Measurements from ENCODE around the gene SRRM5. TPM values are rescaled to one million over a fixed set of nuclear protein-coding genes. Genes with fewer than 3 reads are reported as not detected.

Gene SRRM5, protein sequence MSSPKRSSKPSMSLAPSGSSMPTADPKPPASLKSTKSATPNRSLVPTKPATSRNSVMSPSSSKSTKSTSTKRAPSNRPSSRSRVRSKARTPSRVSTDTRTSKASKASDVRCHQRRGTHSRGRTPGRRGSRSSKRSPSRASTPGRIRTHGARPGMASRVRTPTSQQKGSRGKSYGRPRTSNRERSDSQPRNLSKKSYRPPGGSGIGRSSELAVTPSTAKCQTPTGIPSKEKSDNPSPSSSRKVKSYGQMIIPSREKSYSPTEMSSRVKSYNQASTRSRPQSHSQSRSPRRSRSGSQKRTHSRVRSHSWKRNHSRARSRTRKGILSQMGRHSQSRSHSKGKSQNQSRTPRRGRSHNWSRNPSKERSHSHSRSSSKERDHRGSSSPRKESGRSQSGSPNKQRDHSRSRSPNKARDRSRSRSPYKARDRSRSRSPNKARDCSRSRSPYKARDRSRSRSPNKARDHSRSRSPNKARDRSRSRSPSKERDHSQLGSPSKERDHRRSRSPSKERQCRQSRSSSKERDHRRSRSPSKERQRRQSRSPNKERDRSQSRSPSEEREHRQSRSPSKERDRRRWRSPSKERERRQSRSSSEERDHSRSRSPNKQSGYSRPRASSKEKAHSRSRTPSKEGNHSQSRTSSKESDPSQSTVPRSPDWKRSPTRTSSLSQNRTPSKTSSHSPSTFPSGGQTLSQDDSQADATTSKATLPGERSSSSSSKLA
- polyA plus RNA-seq (2013, experiment 1 of 2) = 0.08 TPM
- 0.08 TPM for polyA plus RNA-seq (2013, experiment 2 of 2)

DNA sequence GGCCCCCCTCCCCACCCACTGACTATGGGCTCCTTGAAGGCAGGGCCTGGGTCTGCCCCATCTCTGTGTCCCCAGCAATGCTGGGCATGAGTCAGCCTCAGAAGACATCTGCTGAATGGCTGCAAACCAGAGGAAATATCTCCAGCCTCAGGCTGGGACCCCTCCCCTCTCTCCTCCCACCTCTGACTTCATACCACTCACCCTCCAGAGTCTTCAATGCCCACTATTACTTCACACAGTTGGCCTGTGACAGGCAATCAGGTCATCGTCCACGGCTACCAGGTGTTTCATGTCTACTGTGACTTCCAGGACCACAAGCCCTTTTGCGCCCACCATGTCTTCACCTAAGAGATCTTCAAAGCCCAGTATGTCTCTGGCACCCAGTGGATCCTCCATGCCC is at the start of gene SRRM5:
Gene SRRM5, plus strand, starts transcription at position 301 of the 400 bp plus-strand sequence. Its CDS starts 34 bp downstream, at position 335.
- Histone ChIP-seq H3K27me3 (ENCODE audit: insufficient read depth, low read length, poor library complexity) (no peaks in the 10 kb centered on the region), H3K4me3 (ENCODE audit: low read length) (no peak within 1 kb of the TSS), H3K36me3 (ENCODE audit: control insufficient read depth, insufficient read depth, low read length) (no peaks in the 10 kb centered on the region), H3K79me1 (ENCODE audit: low read length) (peaks cover 1% of the 10 kb centered on the region), H3K4me2 (ENCODE audit: low read length) (no peak within 1 kb of the TSS), H4K8ac (ENCODE audit: low read depth, low read length) (no peak within 1 kb of the TSS), H3K56ac (ENCODE audit: low read length) (no peak within 1 kb of the TSS), H3K9ac (ENCODE audit: low read length) (no peak within 1 kb of the TSS), H2AK5ac (ENCODE audit: low read length) (no peak within 1 kb of the TSS), H2BK15ac (replicated peaks; ENCODE audit: low read depth) (no peak within 1 kb of the TSS), H3K18ac (ENCODE audit: low read length) (no peak within 1 kb of the TSS), H2BK5ac (ENCODE audit: low read length) (no peak within 1 kb of the TSS), H3K27ac (ENCODE audit: low read depth, low read length) (no peak within 1 kb of the TSS), H3K4me1 (ENCODE audit: control insufficient read depth, low read depth, low read length) (no peaks in the 10 kb centered on the region), H2BK120ac (ENCODE audit: low read depth, low read length) (no peak within 1 kb of the TSS), H3K23ac (ENCODE audit: low read length) (no peak within 1 kb of the TSS), H3K4ac (ENCODE audit: low read depth, low read length) (no peak within 1 kb of the TSS), H4K5ac (ENCODE audit: low read length) (no peak within 1 kb of the TSS), H3K79me2 (ENCODE audit: control insufficient read depth, insufficient read depth, low read length) (no peaks in the 10 kb centered on the region)
- no CpG with 5 or more reads among the region's 3 CpGs for WGBS (ENCODE audit: extremely low coverage, insufficient coverage, low lambda C conversion rate)
- no peak for DNase-seq

DNA sequence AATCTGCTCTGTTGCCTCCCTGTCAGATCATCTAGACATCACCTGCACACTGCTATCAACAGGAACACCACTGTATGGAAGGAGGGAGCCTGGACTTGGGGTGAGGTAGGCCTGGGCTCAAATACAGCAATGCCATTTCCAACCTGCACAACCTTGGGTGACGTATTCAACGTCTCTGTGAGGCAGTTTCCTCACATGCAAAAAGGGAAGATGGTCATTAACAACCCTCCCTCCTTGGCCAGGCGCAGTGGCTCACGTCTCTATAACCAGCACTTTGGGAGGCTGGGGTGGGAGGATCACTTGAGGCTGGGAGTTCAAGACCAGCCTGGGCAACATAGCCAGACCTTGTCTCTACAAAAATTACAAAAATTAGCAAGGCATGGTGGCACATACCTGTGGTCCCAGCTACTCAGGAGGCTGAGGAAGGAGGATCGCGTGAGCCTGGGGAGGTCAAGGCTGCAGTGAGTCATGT is 49.6 kb upstream of the SRRM5 start:
- Histone ChIP-seq H3K4me1 (ENCODE audit: control insufficient read depth, low read depth, low read length) (no peaks in the 10 kb centered on the region), H3K23ac (ENCODE audit: low read length) (no peak overlapping the region), H3K18ac (ENCODE audit: low read length) (no peak overlapping the region), H2BK15ac (replicated peaks; ENCODE audit: low read depth) (no peak overlapping the region), H3K27ac (ENCODE audit: low read depth, low read length) (no peak overlapping the region), H3K4ac (ENCODE audit: low read depth, low read length) (no peak overlapping the region), H3K9ac (ENCODE audit: low read length) (no peak overlapping the region), H4K5ac (ENCODE audit: low read length) (no peak overlapping the region), H3K79me1 (ENCODE audit: low read length) (no peaks in the 10 kb centered on the region), H3K79me2 (ENCODE audit: control insufficient read depth, insufficient read depth, low read length) (no peaks in the 10 kb centered on the region), H2BK5ac (ENCODE audit: low read length) (no peak overlapping the region), H3K36me3 (ENCODE audit: control insufficient read depth, insufficient read depth, low read length) (peaks cover 1% of the 10 kb centered on the region), H2BK120ac (ENCODE audit: low read depth, low read length) (no peak overlapping the region), H4K8ac (ENCODE audit: low read depth, low read length) (no peak overlapping the region), H3K4me2 (ENCODE audit: low read length) (no peak overlapping the region), H3K4me3 (ENCODE audit: low read length) (no peak overlapping the region), H3K27me3 (ENCODE audit: insufficient read depth, low read length, poor library complexity) (no peaks in the 10 kb centered on the region), H2AK5ac (ENCODE audit: low read length) (no peak overlapping the region), H3K56ac (ENCODE audit: low read length) (no peak overlapping the region)
- DNase-seq = no peak
- no CpG with 5 or more reads among the region's 6 CpGs for WGBS (ENCODE audit: extremely low coverage, insufficient coverage, low lambda C conversion rate)

DNA sequence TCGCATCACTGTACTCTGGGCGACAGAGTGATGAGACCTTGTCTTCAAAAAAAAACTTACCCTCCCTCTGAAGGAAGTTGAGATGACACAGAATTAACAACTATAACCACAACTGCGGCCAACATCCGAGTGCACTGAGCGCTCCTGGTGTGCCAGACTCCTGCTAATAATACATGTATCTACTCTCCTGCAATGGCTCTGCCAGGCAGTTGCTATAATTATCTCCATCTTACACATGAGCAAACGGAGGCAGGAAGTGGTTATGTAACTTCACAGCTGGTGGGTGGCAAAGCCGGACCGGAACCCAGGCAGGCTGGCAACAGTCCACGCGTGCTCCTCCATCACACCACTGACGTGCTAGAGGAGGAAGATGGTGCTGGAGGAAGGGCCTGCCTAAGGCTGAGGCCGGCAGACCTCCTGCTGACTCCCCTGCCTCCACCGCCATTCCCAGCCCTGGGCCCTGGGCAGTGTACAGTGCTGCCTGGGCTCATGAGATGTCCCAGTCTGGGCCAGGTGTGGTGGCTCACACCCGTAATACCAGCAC is 49.1 kb upstream of the SRRM5 start:
- no peak overlapping the region for H3K23ac ChIP-seq (ENCODE audit: low read length)
- no peak overlapping the region for H2AK5ac ChIP-seq (ENCODE audit: low read length)
- no peak overlapping the region for H2BK120ac ChIP-seq (ENCODE audit: low read depth, low read length)
- no peak overlapping the region for H3K27ac ChIP-seq (ENCODE audit: low read depth, low read length)
- H3K9ac ChIP-seq (ENCODE audit: low read length) = no peak overlapping the region
- no peaks in the 10 kb centered on the region for H3K4me1 ChIP-seq (ENCODE audit: control insufficient read depth, low read depth, low read length)
- WGBS (ENCODE audit: extremely low coverage, insufficient coverage, low lambda C conversion rate) = no CpG with 5 or more reads among the region's 14 CpGs
- H3K4me3 ChIP-seq (ENCODE audit: low read length) = no peak overlapping the region
- H3K4me2 ChIP-seq (ENCODE audit: low read length) = no peak overlapping the region
- no peak overlapping the region for H3K56ac ChIP-seq (ENCODE audit: low read length)
- no peak overlapping the region for H4K8ac ChIP-seq (ENCODE audit: low read depth, low read length)
- no peaks in the 10 kb centered on the region for H3K79me1 ChIP-seq (ENCODE audit: low read length)
- H3K79me2 ChIP-seq (ENCODE audit: control insufficient read depth, insufficient read depth, low read length) = no peaks in the 10 kb centered on the region
- H3K4ac ChIP-seq (ENCODE audit: low read depth, low read length) = no peak overlapping the region
- no peak overlapping the region for H4K5ac ChIP-seq (ENCODE audit: low read length)
- H3K36me3 ChIP-seq (ENCODE audit: control insufficient read depth, insufficient read depth, low read length) = peaks cover 1% of the 10 kb centered on the region
- no peak overlapping the region for H2BK5ac ChIP-seq (ENCODE audit: low read length)
- H2BK15ac ChIP-seq (replicated peaks; ENCODE audit: low read depth) = no peak overlapping the region
- DNase-seq = no peak
- no peaks in the 10 kb centered on the region for H3K27me3 ChIP-seq (ENCODE audit: insufficient read depth, low read length, poor library complexity)
- no peak overlapping the region for H3K18ac ChIP-seq (ENCODE audit: low read length)

DNA sequence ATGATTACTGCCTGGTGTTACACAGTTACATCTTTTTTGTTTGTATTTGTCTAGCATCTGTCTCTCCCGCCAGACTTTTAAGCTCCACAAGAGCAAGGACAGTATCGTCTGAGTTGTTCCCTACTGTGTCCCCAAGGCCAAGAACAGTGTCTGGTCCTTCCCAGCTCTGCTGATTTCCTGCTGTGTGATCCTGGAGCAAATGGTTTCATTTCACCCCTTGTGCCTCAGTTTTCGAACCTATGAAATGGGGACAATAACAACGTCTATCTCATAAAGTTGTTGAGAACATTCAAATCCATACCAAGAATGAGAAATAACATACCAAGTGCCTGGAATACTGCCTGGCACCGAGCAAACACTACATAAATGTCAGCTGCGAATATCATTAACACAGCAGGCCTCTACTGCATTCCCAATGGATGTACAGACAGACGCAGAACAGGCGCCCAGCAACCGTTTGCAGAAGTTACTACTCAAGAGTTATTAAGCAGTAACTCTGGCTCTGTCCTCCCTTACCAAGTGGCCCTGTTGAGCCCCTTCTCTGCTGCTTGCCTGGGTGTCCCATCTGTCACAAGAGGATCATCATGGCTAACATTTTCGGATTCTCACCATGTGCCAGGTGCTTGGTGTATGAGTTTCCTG is 48.0 kb upstream of the SRRM5 start:
- Histone ChIP-seq H4K8ac (ENCODE audit: low read depth, low read length) (no peak overlapping the region), H2BK5ac (ENCODE audit: low read length) (no peak overlapping the region), H4K5ac (ENCODE audit: low read length) (no peak overlapping the region), H3K4me2 (ENCODE audit: low read length) (no peak overlapping the region), H3K36me3 (ENCODE audit: control insufficient read depth, insufficient read depth, low read length) (peaks cover 1% of the 10 kb centered on the region), H3K56ac (ENCODE audit: low read length) (no peak overlapping the region), H3K23ac (ENCODE audit: low read length) (no peak overlapping the region), H3K79me1 (ENCODE audit: low read length) (no peaks in the 10 kb centered on the region), H2BK120ac (ENCODE audit: low read depth, low read length) (no peak overlapping the region), H3K9ac (ENCODE audit: low read length) (no peak overlapping the region), H3K4me1 (ENCODE audit: control insufficient read depth, low read depth, low read length) (no peaks in the 10 kb centered on the region), H3K79me2 (ENCODE audit: control insufficient read depth, insufficient read depth, low read length) (no peaks in the 10 kb centered on the region), H3K4me3 (ENCODE audit: low read length) (no peak overlapping the region), H3K4ac (ENCODE audit: low read depth, low read length) (no peak overlapping the region), H2AK5ac (ENCODE audit: low read length) (no peak overlapping the region), H3K27ac (ENCODE audit: low read depth, low read length) (no peak overlapping the region), H3K18ac (ENCODE audit: low read length) (no peak overlapping the region), H2BK15ac (replicated peaks; ENCODE audit: low read depth) (no peak overlapping the region), H3K27me3 (ENCODE audit: insufficient read depth, low read length, poor library complexity) (no peaks in the 10 kb centered on the region)
- DNase-seq = no peak
- WGBS (ENCODE audit: extremely low coverage, insufficient coverage, low lambda C conversion rate) = no CpG with 5 or more reads among the region's 10 CpGs

DNA sequence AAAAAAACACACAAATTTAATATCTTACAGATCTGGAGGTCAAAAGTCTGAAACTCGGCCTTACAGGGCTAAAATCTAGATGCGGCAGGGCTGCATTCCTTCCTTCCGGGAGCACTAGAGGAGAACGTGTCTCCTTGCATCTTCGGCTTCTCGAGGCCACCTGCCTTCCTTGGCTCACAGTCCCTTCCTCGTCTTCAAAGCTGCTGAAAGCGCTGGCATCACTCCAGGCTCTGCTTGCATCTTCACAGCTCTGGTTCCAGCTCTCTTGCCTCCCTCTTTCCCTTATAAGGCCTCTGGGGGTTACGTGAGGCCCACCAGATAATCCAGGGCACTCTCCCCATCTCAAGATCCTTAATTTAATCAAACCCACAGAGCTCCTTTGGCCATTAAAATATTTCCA is 47.1 kb upstream of the SRRM5 start:
- no peak overlapping the region for H4K5ac ChIP-seq (ENCODE audit: low read length)
- no peak overlapping the region for H2BK5ac ChIP-seq (ENCODE audit: low read length)
- WGBS (ENCODE audit: extremely low coverage, insufficient coverage, low lambda C conversion rate) = no CpG with 5 or more reads among the region's 9 CpGs
- H3K18ac ChIP-seq (ENCODE audit: low read length) = no peak overlapping the region
- H3K36me3 ChIP-seq (ENCODE audit: control insufficient read depth, insufficient read depth, low read length) = peaks cover 1% of the 10 kb centered on the region
- H3K4me2 ChIP-seq (ENCODE audit: low read length) = no peak overlapping the region
- no peaks in the 10 kb centered on the region for H3K79me1 ChIP-seq (ENCODE audit: low read length)
- H3K27ac ChIP-seq (ENCODE audit: low read depth, low read length) = no peak overlapping the region
- no peaks in the 10 kb centered on the region for H3K79me2 ChIP-seq (ENCODE audit: control insufficient read depth, insufficient read depth, low read length)
- H2BK120ac ChIP-seq (ENCODE audit: low read depth, low read length) = no peak overlapping the region
- H3K9ac ChIP-seq (ENCODE audit: low read length) = no peak overlapping the region
- H2AK5ac ChIP-seq (ENCODE audit: low read length) = no peak overlapping the region
- no peak overlapping the region for H3K56ac ChIP-seq (ENCODE audit: low read length)
- H3K4ac ChIP-seq (ENCODE audit: low read depth, low read length) = no peak overlapping the region
- no peak overlapping the region for H4K8ac ChIP-seq (ENCODE audit: low read depth, low read length)
- no peak overlapping the region for H3K23ac ChIP-seq (ENCODE audit: low read length)
- H2BK15ac ChIP-seq (replicated peaks; ENCODE audit: low read depth) = no peak overlapping the region
- H3K27me3 ChIP-seq (ENCODE audit: insufficient read depth, low read length, poor library complexity) = no peaks in the 10 kb centered on the region
- H3K4me3 ChIP-seq (ENCODE audit: low read length) = no peak overlapping the region
- H3K4me1 ChIP-seq (ENCODE audit: control insufficient read depth, low read depth, low read length) = no peaks in the 10 kb centered on the region
- DNase-seq = no peak

Measured in mesendoderm (in vitro differentiated cells).